Measurements from ENCODE around the gene MROH9.

DNA sequence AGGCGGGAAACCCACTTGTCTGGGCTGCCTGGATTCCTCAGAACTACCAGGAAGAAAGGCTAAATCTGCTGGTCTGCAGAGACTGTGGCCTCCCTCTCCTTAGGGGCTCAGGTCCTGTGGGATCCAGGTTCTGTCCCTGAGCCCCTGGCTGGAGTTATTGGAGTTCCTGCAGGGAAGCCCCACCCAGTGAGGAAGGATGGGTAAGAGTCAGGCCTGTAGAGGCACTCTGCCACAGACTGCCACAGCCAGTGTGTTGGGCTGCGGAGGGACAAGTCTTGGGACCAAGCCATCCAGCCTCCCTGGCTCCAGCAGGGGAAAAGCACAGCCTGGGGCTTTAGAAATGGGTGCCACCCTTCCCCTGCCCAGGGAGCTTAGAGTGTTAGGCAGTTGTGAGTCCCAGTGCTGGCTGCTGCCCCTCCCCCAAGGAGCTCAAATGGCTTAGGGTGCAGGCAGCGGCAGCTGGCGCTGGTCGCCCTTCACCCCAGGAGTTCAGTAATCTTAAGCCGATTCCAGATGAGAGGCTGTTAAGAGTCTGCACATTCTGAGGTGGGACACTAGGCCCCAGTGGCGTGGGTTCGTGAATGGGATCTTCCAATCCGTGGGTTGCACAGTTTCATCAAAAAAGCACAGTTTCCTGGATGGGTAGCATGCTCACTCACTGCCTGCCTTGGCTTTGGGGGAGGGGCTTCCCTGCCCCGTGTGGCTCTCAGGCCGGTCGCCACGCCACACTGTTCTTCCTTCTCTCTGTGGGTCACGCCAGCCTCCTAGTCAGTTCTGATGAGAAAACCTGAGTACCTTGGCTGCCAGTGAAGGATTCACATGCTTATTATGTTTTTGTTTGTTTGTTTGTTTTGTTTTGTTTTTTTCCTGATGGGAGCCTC lies 97.7 kb downstream of the MROH9 start:
- no peak for TF ChIP-seq POLR2AphosphoS5 (IDR thresholded peaks at IDR 0.05)
- TF ChIP-seq CTCF (IDR thresholded peaks at IDR 0.05), result no peak
- TF ChIP-seq POLR2A (IDR thresholded peaks at IDR 0.05; ENCODE audit: low read depth), result no peak
